DMS53 treated with DMSO at 0.1 percent for 48 hours (cell line): ENCODE measurements around the gene TMEM240.

Source experiments
- DNase-seq: peaks from one replicate; lab custom pipeline; 2025; ENCODE audit not compliant: unreplicated experiment; lab: John Stamatoyannopoulos, UW

The TMEM240 gene

GRCh38 chr1:1540090-1540817, at the start of gene TMEM240:
Gene TMEM240 (minus strand): TSS chr1:1540624. CDS start chr1:1540346, 278 bp downstream.
- no peak for DNase-seq

GRCh38 chr1:1583347-1584010, 43.1 kb upstream of the TMEM240 start:
- no peak for DNase-seq

- no peak for DNase-seq
Measured at GRCh38 chr1:1582585-1583346, 42.3 kb upstream of the TMEM240 start.

GRCh38 chr1:1578371-1578940, 38.0 kb upstream of the TMEM240 start:
- no peak for DNase-seq

- no peak for DNase-seq
Measured at GRCh38 chr1:1577367-1578011, 37.1 kb upstream of the TMEM240 start.

- DNase-seq = peak; percentile 82
Measured at GRCh38 chr1:1574721-1575537, 34.5 kb upstream of the TMEM240 start, which contains the start of gene SSU72. Gene SSU72 (minus strand): TSS chr1:1574863. CDS start chr1:1574557, 306 bp downstream.

- peak; percentile 43 for DNase-seq
Measured at GRCh38 chr1:1573843-1574720, 33.7 kb upstream of the TMEM240 start.

- DNase-seq = no peak
Measured at GRCh38 chr1:1569341-1569740, 28.9 kb upstream of the TMEM240 start.

- DNase-seq = no peak
Measured at GRCh38 chr1:1567891-1568291, 27.5 kb upstream of the TMEM240 start.

- no peak for DNase-seq
Measured at GRCh38 chr1:1567152-1567875, 26.9 kb upstream of the TMEM240 start.

GRCh38 chr1:1565340-1565739, 24.9 kb upstream of the TMEM240 start:
- no peak for DNase-seq

- DNase-seq = no peak
Measured at GRCh38 chr1:1564268-1564667, 23.8 kb upstream of the TMEM240 start.

- no peak for DNase-seq
Measured at GRCh38 chr1:1563688-1564087, 23.3 kb upstream of the TMEM240 start.

- no peak for DNase-seq
Measured at GRCh38 chr1:1562556-1563195, 22.3 kb upstream of the TMEM240 start.

GRCh38 chr1:1561801-1562470, 21.5 kb upstream of the TMEM240 start:
- DNase-seq = no peak

GRCh38 chr1:1560178-1560577, 19.8 kb upstream of the TMEM240 start:
- DNase-seq = no peak

GRCh38 chr1:1559066-1559465, 18.6 kb upstream of the TMEM240 start:
- no peak for DNase-seq
